GM12878 (cell line): ENCODE data around the gene TLE2.

ENCODE experiments used
- ATF2 ChIP-seq: IDR thresholded peaks from 2 replicates; pipeline ENCODE4 v1.6.1; 2012; ENCODE audit warnings: low read length, inconsistent platforms
- EP300 ChIP-seq, 2 experiments: fragments of 150-350 bp in 1 of 2; IDR thresholded peaks; 2 replicates each; pipeline ENCODE4 v1.6.1; 2011 to 2012; ENCODE audit warnings: low read depth in 2 of 2, low read length in 2 of 2, borderline replicate concordance in 1 of 2, improper control_type of control experiment in 1 of 2, inconsistent platforms in 1 of 2; ENCODE audit not compliant: control insufficient read depth in 1 of 2
- ETV6 ChIP-seq, 2 experiments: fragments of 450-650 bp in 1 of 2; IDR thresholded peaks in 1 of 2; conservative IDR thresholded peaks in 1 of 2; 2 replicates each; pipeline ENCODE4 v1.6.1; 2014; ENCODE audit warnings: antibody characterized with exemption in 1 of 2, borderline replicate concordance in 1 of 2, low read depth in 1 of 2, mild to moderate bottlenecking in 1 of 2, moderate library complexity in 1 of 2
- HDAC6 ChIP-seq: fragments of 200-600 bp; sonication (generic); IDR thresholded peaks from one replicate; pipeline ENCODE4 v1.8.0; 2017; ENCODE audit warnings: antibody characterized with exemption; ENCODE audit not compliant: unreplicated experiment
- NR2C2 ChIP-seq: IDR thresholded peaks from 2 replicates; pipeline ENCODE4 v1.6.1; 2011; ENCODE audit warnings: borderline replicate concordance, low read depth; ENCODE audit not compliant: control insufficient read depth, insufficient read length
- POLR2A ChIP-seq: IDR thresholded peaks from 2 replicates; pipeline ENCODE4 v1.6.1; 2011; ENCODE audit warnings: low read depth, mild to moderate bottlenecking, low read length
- POLR2AphosphoS5 ChIP-seq: IDR thresholded peaks from 2 replicates; pipeline ENCODE4 v1.6.1; 2011; ENCODE audit warnings: mild to moderate bottlenecking, low read length, inconsistent platforms
- RAD21 ChIP-seq: IDR thresholded peaks from 2 replicates; pipeline ENCODE4 v1.6.1; 2011; ENCODE audit warnings: mild to moderate bottlenecking, low read depth, low read length, moderate library complexity; ENCODE audit not compliant: insufficient read depth
- RAD51 ChIP-seq: fragments of 450-650 bp; IDR thresholded peaks from 2 replicates; pipeline ENCODE4 v1.6.1; 2016; ENCODE audit warnings: moderate library complexity, mild to moderate bottlenecking, inconsistent platforms
- SMC3 ChIP-seq: IDR thresholded peaks from 2 replicates; pipeline ENCODE4 v1.6.1; 2011; ENCODE audit warnings: low read length, improper control_type of control experiment, borderline replicate concordance
- SUZ12 ChIP-seq: fragments of 200-600 bp; sonication (generic); IDR thresholded peaks from one replicate; pipeline ENCODE4 v1.6.1; 2018; ENCODE audit warnings: antibody characterized with exemption, mild to moderate bottlenecking; ENCODE audit not compliant: unreplicated experiment
- TCF7 ChIP-seq: IDR thresholded peaks from 2 replicates; pipeline ENCODE4 v1.6.1; 2014; ENCODE audit warnings: antibody characterized with exemption, borderline replicate concordance
- TF ChIP-seq, protein P1 (sequence below), 3 experiments: IDR thresholded peaks in 2 of 3; conservative IDR thresholded peaks in 1 of 3; 2 replicates each; pipeline ENCODE4 v1.5.1; 2011; ENCODE audit warnings: low read depth in 3 of 3, low read length in 3 of 3, mild to moderate bottlenecking in 3 of 3, control low read depth in 2 of 3, moderate library complexity in 2 of 3, inconsistent platforms in 1 of 3, mixed read lengths in 1 of 3; ENCODE audit not compliant: control insufficient read depth in 2 of 3, insufficient read depth in 1 of 3; ENCODE audit errors: extremely low read depth in 1 of 3
- TF ChIP-seq, protein P2 (sequence below): IDR thresholded peaks from 2 replicates; pipeline ENCODE4 v1.6.1; 2012; ENCODE audit warnings: improper control_type of control experiment, low read depth, low read length; ENCODE audit not compliant: insufficient replicate concordance

DNA sequence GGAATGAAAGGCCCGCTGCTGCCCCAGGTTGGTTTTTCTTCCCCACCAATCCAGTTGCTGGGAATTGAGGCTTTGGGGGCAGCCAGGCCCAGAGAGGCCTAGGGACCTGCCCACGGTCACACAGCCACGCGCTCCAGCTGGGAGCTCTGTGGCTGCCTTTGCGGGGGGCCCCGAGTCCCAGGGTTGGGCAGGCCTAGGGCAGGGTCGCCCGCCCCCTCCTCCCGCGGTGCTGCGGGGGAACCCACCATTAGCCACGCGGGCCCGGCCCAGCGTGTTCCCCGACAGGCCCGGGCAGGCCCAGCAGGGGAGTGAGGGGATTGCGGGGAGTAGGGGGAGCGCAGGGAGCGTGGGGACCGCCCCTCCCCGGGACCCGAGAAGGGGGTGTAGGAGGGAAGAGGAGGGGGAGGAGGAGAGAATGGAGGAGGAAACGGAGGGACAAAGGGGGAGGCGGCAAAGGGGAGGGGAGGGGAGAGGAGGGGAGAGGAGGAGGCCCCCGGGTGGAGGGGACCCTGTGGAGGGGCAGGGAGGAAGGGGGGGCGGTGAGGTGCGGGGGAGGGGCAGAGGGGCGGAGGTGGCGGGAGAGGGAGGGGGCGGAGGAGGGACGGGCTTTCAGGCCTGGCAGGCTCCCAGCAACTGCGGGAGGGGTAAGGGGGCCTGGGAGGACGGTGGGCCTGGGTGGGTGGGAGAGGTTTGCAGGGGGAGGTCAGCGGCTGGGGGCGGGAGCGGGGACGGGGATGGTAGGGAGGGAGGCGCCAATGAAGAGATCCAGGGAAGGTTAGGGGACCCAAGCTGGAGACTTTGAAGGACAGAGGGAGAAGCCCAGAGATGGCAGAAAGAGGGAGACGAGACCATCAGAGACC, 12.9 kb upstream of the TLE2 start:
- TF ChIP-seq POLR2AphosphoS5 (no peak), HDAC6 (no peak), RAD51 (no peak), EP300 (IDR thresholded peaks at IDR 0.05; ENCODE audit: borderline replicate concordance in 1 of 2, control insufficient read depth in 1 of 2, low read depth in 2 of 2, low read length in 2 of 2) (no peak), POLR2A (no peak), NR2C2 (no peak), RAD21 (no peak), SMC3 (no peak), TCF7 (no peak), SUZ12 (no peak), ETV6 (conservative IDR thresholded peaks at IDR 0.05 in 1 of 2, IDR thresholded peaks at IDR 0.05 in 1 of 2; ENCODE audit: borderline replicate concordance in 1 of 2, low read depth in 1 of 2) (no peak), ATF2 (no peak)
- TF ChIP-seq, protein P1, sequence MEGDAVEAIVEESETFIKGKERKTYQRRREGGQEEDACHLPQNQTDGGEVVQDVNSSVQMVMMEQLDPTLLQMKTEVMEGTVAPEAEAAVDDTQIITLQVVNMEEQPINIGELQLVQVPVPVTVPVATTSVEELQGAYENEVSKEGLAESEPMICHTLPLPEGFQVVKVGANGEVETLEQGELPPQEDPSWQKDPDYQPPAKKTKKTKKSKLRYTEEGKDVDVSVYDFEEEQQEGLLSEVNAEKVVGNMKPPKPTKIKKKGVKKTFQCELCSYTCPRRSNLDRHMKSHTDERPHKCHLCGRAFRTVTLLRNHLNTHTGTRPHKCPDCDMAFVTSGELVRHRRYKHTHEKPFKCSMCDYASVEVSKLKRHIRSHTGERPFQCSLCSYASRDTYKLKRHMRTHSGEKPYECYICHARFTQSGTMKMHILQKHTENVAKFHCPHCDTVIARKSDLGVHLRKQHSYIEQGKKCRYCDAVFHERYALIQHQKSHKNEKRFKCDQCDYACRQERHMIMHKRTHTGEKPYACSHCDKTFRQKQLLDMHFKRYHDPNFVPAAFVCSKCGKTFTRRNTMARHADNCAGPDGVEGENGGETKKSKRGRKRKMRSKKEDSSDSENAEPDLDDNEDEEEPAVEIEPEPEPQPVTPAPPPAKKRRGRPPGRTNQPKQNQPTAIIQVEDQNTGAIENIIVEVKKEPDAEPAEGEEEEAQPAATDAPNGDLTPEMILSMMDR (IDR thresholded peaks at IDR 0.05 in 2 of 3, conservative IDR thresholded peaks at IDR 0.05 in 1 of 3; ENCODE audit: control insufficient read depth in 2 of 3, extremely low read depth in 1 of 3, insufficient read depth in 1 of 3, low read depth in 3 of 3, low read length in 3 of 3), result no peak
- TF ChIP-seq, protein P2, sequence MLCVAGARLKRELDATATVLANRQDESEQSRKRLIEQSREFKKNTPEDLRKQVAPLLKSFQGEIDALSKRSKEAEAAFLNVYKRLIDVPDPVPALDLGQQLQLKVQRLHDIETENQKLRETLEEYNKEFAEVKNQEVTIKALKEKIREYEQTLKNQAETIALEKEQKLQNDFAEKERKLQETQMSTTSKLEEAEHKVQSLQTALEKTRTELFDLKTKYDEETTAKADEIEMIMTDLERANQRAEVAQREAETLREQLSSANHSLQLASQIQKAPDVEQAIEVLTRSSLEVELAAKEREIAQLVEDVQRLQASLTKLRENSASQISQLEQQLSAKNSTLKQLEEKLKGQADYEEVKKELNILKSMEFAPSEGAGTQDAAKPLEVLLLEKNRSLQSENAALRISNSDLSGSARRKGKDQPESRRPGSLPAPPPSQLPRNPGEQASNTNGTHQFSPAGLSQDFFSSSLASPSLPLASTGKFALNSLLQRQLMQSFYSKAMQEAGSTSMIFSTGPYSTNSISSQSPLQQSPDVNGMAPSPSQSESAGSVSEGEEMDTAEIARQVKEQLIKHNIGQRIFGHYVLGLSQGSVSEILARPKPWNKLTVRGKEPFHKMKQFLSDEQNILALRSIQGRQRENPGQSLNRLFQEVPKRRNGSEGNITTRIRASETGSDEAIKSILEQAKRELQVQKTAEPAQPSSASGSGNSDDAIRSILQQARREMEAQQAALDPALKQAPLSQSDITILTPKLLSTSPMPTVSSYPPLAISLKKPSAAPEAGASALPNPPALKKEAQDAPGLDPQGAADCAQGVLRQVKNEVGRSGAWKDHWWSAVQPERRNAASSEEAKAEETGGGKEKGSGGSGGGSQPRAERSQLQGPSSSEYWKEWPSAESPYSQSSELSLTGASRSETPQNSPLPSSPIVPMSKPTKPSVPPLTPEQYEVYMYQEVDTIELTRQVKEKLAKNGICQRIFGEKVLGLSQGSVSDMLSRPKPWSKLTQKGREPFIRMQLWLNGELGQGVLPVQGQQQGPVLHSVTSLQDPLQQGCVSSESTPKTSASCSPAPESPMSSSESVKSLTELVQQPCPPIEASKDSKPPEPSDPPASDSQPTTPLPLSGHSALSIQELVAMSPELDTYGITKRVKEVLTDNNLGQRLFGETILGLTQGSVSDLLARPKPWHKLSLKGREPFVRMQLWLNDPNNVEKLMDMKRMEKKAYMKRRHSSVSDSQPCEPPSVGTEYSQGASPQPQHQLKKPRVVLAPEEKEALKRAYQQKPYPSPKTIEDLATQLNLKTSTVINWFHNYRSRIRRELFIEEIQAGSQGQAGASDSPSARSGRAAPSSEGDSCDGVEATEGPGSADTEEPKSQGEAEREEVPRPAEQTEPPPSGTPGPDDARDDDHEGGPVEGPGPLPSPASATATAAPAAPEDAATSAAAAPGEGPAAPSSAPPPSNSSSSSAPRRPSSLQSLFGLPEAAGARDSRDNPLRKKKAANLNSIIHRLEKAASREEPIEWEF, result no peak
